GM21737 (cell line): Measurements from ENCODE around the gene KBTBD8.

ENCODE experiments used
- ATAC-seq: cut with Tn5 transposase; IDR thresholded peaks from one replicate; pipeline ENCODE4 v1.9.1; 2021; ENCODE audit warnings: mild to moderate bottlenecking, moderate library complexity; ENCODE audit not compliant: unreplicated experiment

Gene KBTBD8

GRCh38 chr3:66998113-66998903, at the start of gene KBTBD8:
KBTBD8 (plus strand) TSS chr3:66998307; CDS start chr3:66998356, 49 bp downstream.
- peak; percentile 18 for ATAC-seq

- ATAC-seq: no peak
Observed at GRCh38 chr3:66948838-66949237, 49.3 kb upstream of the KBTBD8 start.

- ATAC-seq: no peak
Observed at GRCh38 chr3:66949898-66950297, 48.2 kb upstream of the KBTBD8 start.

GRCh38 chr3:66952357-66952756, 45.8 kb upstream of the KBTBD8 start:
- ATAC-seq: no peak

GRCh38 chr3:66953934-66954445, 44.1 kb upstream of the KBTBD8 start:
- no peak for ATAC-seq

GRCh38 chr3:66956742-66957141, 41.4 kb upstream of the KBTBD8 start:
- ATAC-seq: no peak

- ATAC-seq: no peak
Observed at GRCh38 chr3:66957367-66957766, 40.7 kb upstream of the KBTBD8 start.

- ATAC-seq: no peak
Observed at GRCh38 chr3:66958067-66958466, 40.0 kb upstream of the KBTBD8 start.

GRCh38 chr3:66962664-66963063, 35.4 kb upstream of the KBTBD8 start:
- ATAC-seq: no peak

- no peak for ATAC-seq
Observed at GRCh38 chr3:66971245-66971644, 26.9 kb upstream of the KBTBD8 start.

- ATAC-seq: peak; percentile 100
Observed at GRCh38 chr3:66971891-66972551, 26.1 kb upstream of the KBTBD8 start.

- no peak for ATAC-seq
Observed at GRCh38 chr3:66980791-66981190, 17.3 kb upstream of the KBTBD8 start.

- ATAC-seq: no peak
Observed at GRCh38 chr3:66983101-66983500, 15.0 kb upstream of the KBTBD8 start.

GRCh38 chr3:66985336-66985920, 12.7 kb upstream of the KBTBD8 start:
- ATAC-seq: no peak

- ATAC-seq: no peak
Observed at GRCh38 chr3:66986406-66986805, 11.7 kb upstream of the KBTBD8 start.

- no peak for ATAC-seq
Observed at GRCh38 chr3:66989241-66989640, 8.9 kb upstream of the KBTBD8 start.

GRCh38 chr3:66989860-66990696, 8.0 kb upstream of the KBTBD8 start:
- peak; percentile 61 for ATAC-seq

GRCh38 chr3:66991459-66991858, 6.6 kb upstream of the KBTBD8 start:
- no peak for ATAC-seq

- no peak for ATAC-seq
Observed at GRCh38 chr3:66993082-66993481, 5.0 kb upstream of the KBTBD8 start.

- no peak for ATAC-seq
Observed at GRCh38 chr3:66994588-66994987, 3.5 kb upstream of the KBTBD8 start.

GRCh38 chr3:66996696-66997095, 1.4 kb upstream of the KBTBD8 start:
- no peak for ATAC-seq
